ENCODE measurements around the gene SLC66A2.
"Not testable (repeated sequence)": the region's sequence is repeated elsewhere in the genome, so short reads cannot be mapped to it uniquely, and the experiment has no call there.

SLC66A2 gene

GRCh38 chr18:79867666-79868065 is 83.8 kb downstream of the SLC66A2 start:
- no peaks in the 10 kb centered on the region for H3K79me2 ChIP-seq
- H2AFZ ChIP-seq: no peak overlapping the region
- no peaks in the 10 kb centered on the region for H3K36me3 ChIP-seq (ENCODE audit: control insufficient read depth, insufficient read depth, low read length)
- H3K27ac ChIP-seq: no peak overlapping the region
- TF ChIP-seq, protein P1, sequence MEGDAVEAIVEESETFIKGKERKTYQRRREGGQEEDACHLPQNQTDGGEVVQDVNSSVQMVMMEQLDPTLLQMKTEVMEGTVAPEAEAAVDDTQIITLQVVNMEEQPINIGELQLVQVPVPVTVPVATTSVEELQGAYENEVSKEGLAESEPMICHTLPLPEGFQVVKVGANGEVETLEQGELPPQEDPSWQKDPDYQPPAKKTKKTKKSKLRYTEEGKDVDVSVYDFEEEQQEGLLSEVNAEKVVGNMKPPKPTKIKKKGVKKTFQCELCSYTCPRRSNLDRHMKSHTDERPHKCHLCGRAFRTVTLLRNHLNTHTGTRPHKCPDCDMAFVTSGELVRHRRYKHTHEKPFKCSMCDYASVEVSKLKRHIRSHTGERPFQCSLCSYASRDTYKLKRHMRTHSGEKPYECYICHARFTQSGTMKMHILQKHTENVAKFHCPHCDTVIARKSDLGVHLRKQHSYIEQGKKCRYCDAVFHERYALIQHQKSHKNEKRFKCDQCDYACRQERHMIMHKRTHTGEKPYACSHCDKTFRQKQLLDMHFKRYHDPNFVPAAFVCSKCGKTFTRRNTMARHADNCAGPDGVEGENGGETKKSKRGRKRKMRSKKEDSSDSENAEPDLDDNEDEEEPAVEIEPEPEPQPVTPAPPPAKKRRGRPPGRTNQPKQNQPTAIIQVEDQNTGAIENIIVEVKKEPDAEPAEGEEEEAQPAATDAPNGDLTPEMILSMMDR (IDR thresholded peaks at IDR 0.05): no peak
- H3K9ac ChIP-seq: no peak overlapping the region
- no peak overlapping the region for H3K4me3 ChIP-seq (ENCODE audit: low read depth, low read length)
- H3K9me3 ChIP-seq (ENCODE audit: control insufficient read depth, low read length): no peaks in the 10 kb centered on the region
- H3K27me3 ChIP-seq (ENCODE audit: control insufficient read depth, insufficient read depth, low read length): no peaks in the 10 kb centered on the region
- H3K4me1 ChIP-seq: no peaks in the 10 kb centered on the region
- no peak overlapping the region for H3K4me2 ChIP-seq (ENCODE audit: low read length)

DNA sequence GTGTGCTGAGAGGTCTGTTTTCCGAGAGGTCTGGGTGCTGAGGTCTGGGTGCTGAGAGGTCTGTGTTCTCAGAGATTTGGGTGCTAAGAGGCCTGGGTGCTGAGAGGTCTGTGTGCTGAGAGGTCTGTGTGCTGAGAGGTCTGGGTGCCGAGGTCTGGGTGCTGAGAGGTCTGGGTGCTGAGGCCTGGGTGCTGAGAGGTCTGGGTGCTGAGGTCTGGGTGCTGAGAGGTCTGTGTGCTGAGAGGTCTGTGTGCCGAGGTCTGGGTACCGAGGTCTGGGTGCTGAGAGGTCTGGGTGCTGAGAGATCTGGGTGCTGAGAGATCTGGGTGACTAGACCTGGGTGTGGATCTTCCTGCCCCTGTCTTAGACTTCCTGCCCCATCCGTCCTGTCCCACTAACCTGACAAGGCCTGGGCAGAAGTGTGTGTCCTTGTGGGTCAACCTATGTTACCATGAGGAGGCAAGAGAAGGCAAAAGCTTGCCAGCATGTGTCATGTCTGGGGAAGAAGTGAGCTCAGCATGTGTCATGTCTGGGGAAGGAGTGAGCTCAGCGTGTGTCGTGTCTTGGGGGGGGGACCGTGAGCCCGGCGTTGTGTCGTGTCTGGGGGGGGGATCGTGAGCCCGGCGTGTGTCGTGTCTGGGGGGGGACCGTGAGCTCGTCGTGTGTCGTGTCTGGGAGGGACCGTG is 84.4 kb downstream of the SLC66A2 start:
- H3K4me3 ChIP-seq (ENCODE audit: low read depth, low read length): no peak overlapping the region
- TF ChIP-seq, protein P1 (IDR thresholded peaks at IDR 0.05): no peak
- no peaks in the 10 kb centered on the region for H3K4me1 ChIP-seq
- no peaks in the 10 kb centered on the region for H3K9me3 ChIP-seq (ENCODE audit: control insufficient read depth, low read length)
- H3K27ac ChIP-seq: no peak overlapping the region
- H3K27me3 ChIP-seq (ENCODE audit: control insufficient read depth, insufficient read depth, low read length): no peaks in the 10 kb centered on the region
- no peaks in the 10 kb centered on the region for H3K79me2 ChIP-seq
- H3K36me3 ChIP-seq (ENCODE audit: control insufficient read depth, insufficient read depth, low read length): no peaks in the 10 kb centered on the region
- H3K4me2 ChIP-seq (ENCODE audit: low read length): no peak overlapping the region
- no peak overlapping the region for H2AFZ ChIP-seq
- H3K9ac ChIP-seq: no peak overlapping the region

DNA sequence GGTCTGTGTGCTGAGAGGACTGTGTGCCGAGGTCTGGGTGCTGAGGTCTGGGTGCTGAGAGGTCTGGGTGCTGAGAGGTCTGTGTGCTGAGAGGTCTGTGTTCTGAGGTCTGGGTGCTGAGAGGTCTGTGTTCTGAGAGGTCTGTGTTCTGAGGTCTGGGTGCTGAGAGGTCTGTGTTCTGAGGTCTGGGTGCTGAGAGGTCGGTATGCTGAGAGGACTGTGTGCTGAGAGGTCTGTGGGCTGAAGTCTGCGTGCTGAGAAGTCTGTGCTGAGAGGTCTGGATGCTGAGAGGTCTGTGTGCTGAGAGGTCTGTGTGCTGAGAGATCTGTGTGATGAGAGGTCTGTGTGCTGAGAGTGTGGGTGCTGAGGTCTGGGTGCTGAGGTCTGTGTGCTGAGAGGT is 85.5 kb downstream of the SLC66A2 start:
- not testable (repeated sequence) for H3K36me3 ChIP-seq (ENCODE audit: control insufficient read depth, insufficient read depth, low read length); H3K27me3 ChIP-seq (ENCODE audit: control insufficient read depth, insufficient read depth, low read length); H3K9ac ChIP-seq; H3K27ac ChIP-seq; H3K79me2 ChIP-seq; H2AFZ ChIP-seq; H3K4me1 ChIP-seq; H3K9me3 ChIP-seq (ENCODE audit: control insufficient read depth, low read length); H3K4me3 ChIP-seq (ENCODE audit: low read depth, low read length); H3K4me2 ChIP-seq (ENCODE audit: low read length)

- not testable (repeated sequence) for H3K27me3 ChIP-seq (ENCODE audit: control insufficient read depth, insufficient read depth, low read length); H2AFZ ChIP-seq
Measured at GRCh38 chr18:79864955-79865354, 86.5 kb downstream of the SLC66A2 start.

GRCh38 chr18:79864006-79864725 is 87.3 kb downstream of the SLC66A2 start:
- Histone ChIP-seq H3K79me2 (no peaks in the 10 kb centered on the region), H3K36me3 (ENCODE audit: control insufficient read depth, insufficient read depth, low read length) (no peaks in the 10 kb centered on the region), H3K4me2 (ENCODE audit: low read length) (no peak overlapping the region), H2AFZ (no peak overlapping the region), H3K4me3 (ENCODE audit: low read depth, low read length) (no peak overlapping the region), H3K9ac (no peak overlapping the region), H3K27ac (no peak overlapping the region), H3K9me3 (ENCODE audit: control insufficient read depth, low read length) (no peaks in the 10 kb centered on the region), H3K4me1 (no peaks in the 10 kb centered on the region), H3K27me3 (ENCODE audit: control insufficient read depth, insufficient read depth, low read length) (no peaks in the 10 kb centered on the region)
- TF ChIP-seq, protein P1 (IDR thresholded peaks at IDR 0.05): no peak

More at GRCh38 chr18:79864955-79865354, 86.5 kb downstream of the SLC66A2 start:
- not testable (repeated sequence) for H3K27ac ChIP-seq; H3K4me2 ChIP-seq (ENCODE audit: low read length); H3K9me3 ChIP-seq (ENCODE audit: control insufficient read depth, low read length); H3K4me3 ChIP-seq (ENCODE audit: low read depth, low read length); H3K79me2 ChIP-seq; H3K36me3 ChIP-seq (ENCODE audit: control insufficient read depth, insufficient read depth, low read length); H3K4me1 ChIP-seq; H3K9ac ChIP-seq

Measured in parathyroid adenoma (tissue), 2 donors.